ENCODE data around the gene CASP8AP2.
"Not testable (repeated sequence)": the region's sequence is repeated elsewhere in the genome, so short reads cannot be mapped to it uniquely, and the experiment has no call there.

CASP8AP2 gene

DNA sequence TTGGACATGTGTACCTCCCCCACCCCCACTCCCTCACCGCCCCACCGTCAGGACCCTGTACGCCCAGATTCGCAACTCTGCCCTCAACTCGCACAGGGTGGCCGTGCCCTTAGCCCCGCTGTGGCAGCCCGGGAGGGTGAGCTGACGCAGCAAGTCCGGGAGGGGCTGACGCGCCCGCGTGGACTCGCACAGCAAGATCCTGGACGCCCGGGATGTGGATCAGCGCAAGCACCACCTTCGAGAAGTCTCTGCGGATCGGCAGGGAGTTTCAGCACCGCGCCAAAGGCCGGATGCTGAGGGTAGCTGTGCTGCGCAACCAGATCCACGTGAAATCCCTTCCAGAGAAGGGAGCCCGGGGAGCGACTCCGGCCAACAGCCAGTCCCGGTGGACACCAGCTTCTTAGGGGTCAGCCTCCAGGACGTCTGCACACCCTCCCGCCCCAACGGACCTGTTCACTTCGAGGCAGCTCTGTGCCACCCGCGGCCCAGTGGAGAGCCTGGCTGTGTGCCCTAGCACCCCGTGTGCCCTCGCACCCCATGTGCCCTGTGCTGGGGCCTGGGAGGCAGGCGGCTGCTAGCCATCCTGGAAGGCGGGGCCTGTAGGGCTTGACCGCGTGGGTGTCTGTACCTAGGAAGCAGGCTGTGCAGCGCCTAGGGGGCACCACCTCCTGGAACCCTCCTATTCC lies 57.9 kb downstream of the CASP8AP2 start:
- no peak for DNase-seq (ENCODE audit: low read depth)

DNA sequence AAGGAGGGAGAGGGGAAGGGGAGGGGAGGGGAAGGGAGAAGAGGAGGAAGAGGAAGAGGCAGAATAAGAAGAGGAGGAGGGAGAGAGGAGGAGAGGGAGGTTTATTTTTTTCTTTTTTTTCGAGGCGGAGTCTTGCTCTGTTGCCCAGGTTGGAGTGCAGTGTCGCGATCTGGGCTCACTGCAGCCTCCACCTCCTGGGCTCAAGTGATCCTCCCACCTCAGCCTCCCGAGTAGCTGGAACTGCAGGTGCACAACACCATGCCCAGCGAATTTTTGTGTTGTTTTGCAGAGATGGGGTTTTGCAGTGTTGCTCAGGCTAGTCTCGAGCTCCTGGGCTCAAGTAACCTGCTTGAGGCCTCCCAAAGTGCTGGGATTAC lies 58.4 kb downstream of the CASP8AP2 start:
- no peak for DNase-seq (ENCODE audit: low read depth)

DNA sequence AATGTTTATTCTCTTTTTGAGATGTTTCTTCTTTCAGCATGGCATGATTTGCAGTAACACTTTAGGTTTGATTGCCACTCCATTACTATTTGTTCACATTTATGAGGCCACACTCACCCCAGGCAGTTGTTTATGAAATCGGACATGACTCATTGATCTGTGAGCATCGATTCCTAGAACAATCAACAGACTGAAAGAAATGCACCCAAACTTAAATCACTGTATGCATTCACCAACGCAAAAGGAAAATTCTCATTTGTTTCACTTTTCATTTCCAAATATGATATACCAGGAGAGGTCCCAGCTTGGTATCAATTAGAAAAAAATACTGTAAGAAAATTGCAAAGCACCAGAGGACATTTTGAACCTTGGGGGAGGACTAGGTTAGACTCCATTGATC lies 59.2 kb downstream of the CASP8AP2 start:
- DNase-seq (ENCODE audit: low read depth), result no peak

DNA sequence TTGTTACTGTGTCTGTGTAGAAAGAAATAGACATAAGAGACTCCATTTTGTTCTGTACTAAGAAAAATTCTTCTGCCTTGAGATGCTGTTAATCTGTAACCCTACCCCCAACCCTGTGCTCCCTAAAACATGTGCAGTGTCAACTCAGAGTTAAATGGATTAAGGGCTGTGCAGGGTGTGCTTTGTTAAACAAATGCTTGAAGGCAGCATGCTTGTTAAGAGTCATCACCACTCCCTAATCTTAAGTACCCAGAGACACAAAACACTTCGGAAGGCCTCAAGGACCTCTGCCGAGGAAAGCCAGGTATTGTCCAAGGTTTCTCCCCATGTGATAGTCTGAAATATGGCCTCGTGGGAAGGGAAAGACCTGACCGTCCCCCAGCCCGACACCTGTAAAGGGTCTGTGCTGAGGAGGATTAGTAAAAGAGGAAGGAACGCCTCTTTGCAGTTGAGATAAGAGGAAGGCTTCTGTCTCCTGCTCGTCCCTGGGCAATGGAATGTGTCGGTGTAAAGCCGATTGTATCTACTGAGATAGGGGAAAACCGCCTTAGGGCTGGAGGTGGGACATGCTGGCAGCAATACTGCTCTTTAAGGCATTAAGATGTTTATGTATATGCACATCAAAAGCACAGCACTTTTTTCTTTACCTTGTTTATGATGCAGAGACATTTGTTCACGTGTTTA lies 61.3 kb downstream of the CASP8AP2 start:
- DNase-seq (ENCODE audit: low read depth), result not testable (repeated sequence)

DNA sequence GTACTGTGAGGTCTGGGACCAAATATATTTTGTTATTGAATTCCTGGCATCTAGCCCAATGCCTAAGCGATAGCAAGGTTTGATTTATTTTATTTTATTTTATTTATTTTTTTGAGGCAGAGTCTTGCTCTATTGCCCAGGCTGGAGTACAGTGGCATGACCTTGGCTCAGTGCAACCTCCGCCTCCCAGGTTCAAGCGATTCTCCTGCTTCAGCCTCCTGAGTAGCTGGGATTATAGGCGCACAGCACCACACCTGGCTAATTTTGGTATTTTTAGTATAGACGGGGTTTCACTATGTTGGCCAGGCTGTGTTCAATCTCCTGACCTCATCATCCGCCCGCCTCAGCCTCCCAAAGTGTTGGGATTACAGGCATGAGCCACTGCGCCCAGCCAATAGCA lies 62.9 kb downstream of the CASP8AP2 start:
- not testable (repeated sequence) for DNase-seq (ENCODE audit: low read depth)

DNA sequence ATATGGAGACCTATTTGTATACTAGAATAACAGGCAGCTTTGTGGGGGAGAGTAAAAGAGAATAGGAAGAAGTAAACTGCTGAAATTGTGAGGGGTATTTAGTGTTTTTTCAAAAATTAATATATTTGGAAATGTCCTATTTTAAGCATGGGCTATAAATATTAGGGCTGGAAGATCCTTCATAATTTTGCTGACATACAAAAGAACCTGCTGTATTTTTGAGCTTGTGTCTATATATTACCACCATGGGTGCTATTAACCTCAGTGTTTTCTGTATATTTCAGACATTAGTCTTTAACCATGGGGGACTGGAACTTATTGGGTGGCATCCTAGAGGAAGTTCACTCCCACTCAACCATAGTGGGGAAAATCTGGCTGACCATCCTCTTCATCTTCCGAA lies 64.5 kb downstream of the CASP8AP2 start, which contains the start of gene GJA10:
TSS of gene GJA10 (plus strand) at position 301 of the 400 bp plus-strand sequence. CDS start at position 301, 0 bp downstream.
- no peak for DNase-seq (ENCODE audit: low read depth)

DNA sequence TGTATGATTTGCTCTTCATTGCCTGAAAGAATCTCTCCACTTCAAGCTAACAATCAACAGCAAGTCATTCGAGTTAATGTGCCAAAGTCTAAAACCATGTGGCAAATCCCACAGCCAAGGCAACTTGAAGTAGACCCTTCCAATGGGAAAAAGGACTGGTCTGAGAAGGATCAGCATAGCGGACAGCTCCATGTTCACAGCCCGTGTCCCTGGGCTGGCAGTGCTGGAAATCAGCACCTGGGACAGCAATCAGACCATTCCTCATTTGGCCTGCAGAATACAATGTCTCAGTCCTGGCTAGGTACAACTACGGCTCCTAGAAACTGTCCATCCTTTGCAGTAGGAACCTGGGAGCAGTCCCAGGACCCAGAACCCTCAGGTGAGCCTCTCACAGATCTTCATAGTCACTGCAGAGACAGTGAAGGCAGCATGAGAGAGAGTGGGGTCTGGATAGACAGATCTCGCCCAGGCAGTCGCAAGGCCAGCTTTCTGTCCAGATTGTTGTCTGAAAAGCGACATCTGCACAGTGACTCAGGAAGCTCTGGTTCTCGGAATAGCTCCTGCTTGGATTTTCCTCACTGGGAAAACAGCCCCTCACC lies 65.7 kb downstream of the CASP8AP2 start:
- DNase-seq (ENCODE audit: low read depth), result no peak

DNA sequence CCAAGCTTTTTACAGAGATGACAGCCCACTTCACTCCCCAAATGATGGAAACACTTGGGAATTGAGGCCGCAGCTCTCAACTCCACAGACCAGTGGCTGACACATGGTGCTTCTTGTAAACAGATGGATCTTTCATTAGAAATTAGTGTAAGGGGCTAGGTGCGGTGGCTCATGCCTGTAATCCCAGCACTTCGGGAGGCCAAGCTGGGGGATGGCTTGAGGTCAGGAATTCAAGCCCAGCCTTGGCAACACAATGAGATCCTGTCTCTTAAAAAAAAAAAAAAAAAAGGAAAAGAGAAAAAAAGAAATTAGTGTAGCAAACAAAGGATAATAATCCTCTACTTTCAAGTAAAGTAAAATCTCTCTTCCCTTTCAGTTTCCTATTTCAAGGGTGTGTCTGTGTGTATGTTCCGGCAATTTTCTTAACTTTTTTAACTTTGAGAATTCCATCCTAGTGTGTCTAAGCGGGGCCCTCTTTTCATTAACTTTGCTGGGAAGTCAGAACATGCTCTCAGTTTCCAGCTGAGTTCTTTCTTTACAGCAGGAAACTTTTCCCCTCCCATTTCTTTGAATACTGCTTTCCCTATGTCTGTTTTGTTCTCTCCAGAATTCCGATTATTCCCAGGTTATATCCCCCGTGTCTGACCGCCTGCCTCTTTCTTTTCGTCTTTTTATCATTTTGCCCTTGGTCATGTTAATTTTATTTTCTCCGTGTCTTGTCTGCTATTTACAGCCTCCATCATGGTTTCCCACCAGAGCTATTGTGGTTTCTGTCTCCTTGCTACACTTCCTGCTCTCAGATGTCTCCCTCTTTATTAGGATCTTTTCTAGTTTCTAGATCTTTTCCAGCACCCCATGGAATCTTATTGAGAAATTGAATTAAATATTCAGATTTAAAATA lies 80.6 kb downstream of the CASP8AP2 start:
- DNase-seq (ENCODE audit: low read depth), result not testable (repeated sequence)

DNA sequence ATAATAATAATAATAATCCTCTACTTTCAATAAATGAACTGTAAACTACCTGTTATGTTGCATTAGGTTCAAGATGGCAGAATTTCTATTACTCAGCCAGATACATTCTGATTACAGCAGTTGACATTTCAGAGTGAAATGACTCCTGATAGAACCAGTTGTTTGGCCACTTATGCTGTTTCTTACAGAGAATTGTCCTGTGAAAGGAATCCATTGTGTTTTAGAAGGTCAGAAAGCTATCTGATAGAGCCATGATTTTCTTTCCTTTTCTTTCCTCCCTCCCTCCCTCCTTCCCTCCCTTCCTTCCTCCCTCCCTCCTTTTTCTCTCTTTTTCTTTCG lies 81.2 kb downstream of the CASP8AP2 start:
- no peak for DNase-seq (ENCODE audit: low read depth)

DNA sequence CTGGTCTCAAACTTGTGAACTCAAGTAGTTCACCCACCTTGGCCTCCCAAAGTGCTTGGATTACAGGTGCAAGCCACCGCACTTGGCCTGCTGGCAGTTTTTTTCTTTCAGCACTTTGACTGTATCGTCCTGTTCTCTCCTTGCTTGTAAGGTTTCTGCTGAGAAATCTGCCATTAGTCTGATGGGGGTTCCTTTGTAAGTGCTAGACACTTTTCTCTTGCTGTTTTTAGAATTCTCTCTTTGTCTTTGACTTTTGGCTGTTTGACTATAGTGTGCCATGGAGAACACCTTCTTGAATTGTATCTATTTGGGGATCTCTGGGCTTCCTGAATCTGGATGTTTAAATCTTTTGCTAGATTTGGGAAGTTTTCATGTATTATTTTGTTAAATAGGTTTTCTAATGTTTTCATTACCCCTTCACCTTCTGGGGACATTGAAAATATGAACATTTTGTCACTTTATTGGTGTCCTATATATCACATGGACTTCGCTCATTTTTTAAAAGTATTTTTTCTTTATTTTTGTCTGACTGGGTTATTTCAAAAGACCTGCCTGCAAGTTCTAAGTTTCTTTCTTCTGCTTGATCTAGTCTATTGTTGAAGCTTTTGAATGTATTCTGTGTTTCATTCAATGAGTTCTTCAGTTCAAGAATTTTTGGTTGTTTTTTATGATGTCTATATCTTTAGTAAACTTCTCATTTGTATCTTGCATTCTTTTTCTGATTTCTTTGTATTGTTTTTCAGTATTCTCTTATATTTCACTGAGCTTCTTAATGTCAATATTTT lies 86.6 kb downstream of the CASP8AP2 start:
- no peak for DNase-seq (ENCODE audit: low read depth)

DNA sequence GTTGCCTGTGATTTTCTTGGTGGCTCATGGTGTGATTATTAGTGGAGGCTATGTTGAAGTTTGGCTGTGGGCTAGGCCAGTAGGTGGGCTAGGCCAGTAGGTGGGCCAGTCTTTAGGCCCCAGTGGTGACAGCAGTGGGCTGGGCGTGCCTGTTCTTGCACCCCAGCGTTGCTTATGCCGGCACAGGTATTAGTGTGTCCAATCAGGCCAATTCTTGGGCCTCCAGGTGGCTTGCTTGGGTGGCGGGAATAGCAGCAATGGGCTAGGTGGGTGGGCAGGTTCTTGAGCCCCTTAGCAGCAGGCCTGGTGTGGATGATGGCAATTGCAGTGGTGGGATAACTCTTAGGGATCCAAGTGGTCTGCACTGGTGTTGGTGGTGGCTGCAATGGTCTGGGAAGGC lies 87.5 kb downstream of the CASP8AP2 start:
- no peak for DNase-seq (ENCODE audit: low read depth)

DNA sequence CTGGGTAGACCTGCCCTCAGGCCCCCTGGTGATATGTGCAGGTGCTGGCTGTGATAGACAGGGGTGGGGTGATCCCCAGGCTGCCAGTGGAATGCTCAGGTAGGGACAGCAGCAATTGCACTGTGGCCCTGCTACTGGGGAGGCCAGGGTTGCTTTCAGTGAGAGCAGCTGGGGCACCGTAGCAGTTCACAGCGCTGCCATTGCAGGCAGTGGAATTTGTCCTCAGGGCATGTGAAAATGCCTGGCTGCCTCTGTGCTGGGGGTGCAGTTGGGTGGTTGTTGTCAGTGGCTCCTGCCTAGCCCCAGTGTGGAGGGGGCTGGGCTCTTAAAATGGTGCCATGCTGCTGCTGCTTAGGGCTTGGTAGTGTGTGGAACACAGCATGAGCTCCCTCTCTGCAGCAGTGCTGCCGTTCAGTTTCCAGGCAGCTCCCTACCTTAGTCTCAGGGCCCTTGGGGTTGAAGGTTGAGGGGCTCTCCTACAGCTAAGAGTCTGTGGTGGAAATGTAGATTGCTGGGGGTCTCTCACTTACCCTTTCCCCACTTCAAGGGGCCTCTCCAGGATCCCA lies 88.2 kb downstream of the CASP8AP2 start:
- DNase-seq (ENCODE audit: low read depth), result no peak
